Thyroid gland (tissue), 4 donors: ENCODE results near the gene LRBA. TPM values are rescaled to one million over a fixed set of nuclear protein-coding genes. Genes with fewer than 3 reads are reported as not detected.

Source experiments
- DNase-seq, 2 donors: peaks; one replicate each; pipeline ENCODE4 v3.0.0-alpha.2; 2019
- H3K27ac ChIP-seq, 3 donors: fragments of 200-600 bp; sonication (generic); 1 replicate in 2 of 3; 2 replicates in 1 of 3; pipeline ENCODE4 v1.5.1; 2016 to 2019; ENCODE audit warnings: mild to moderate bottlenecking in 1 of 3, moderate library complexity in 1 of 3
- H3K27me3 ChIP-seq: fragments of 200-600 bp; sonication (generic); one replicate; pipeline ENCODE4 v1.5.1; 2019
- H3K36me3 ChIP-seq, 2 donors: fragments of 200-600 bp; sonication (generic); one replicate each; pipeline ENCODE4 v1.5.1; 2016 to 2019
- H3K4me1 ChIP-seq, 2 donors: fragments of 200-600 bp; sonication (generic); one replicate each; pipeline ENCODE4 v1.5.1; 2017 to 2019
- H3K4me3 ChIP-seq, 3 donors: fragments of 200-600 bp; sonication (generic); replicated peaks in 1 of 3; 1 replicate in 2 of 3; 2 replicates in 1 of 3; pipeline ENCODE4 v1.5.1; 2016; ENCODE audit warnings: mild to moderate bottlenecking in 1 of 3
- H3K9me3 ChIP-seq: fragments of 200-600 bp; sonication (generic); one replicate; pipeline ENCODE4 v1.5.1; 2017
- POLR2A ChIP-seq, 2 donors: fragments of 450-650 bp; IDR thresholded peaks; one replicate each; pipeline ENCODE4 v1.6.1; 2017; ENCODE audit warnings: antibody characterized with exemption in 2 of 2, mild to moderate bottlenecking in 2 of 2, moderate library complexity in 1 of 2
- WGBS, 2 donors: methylation state at CpG; one replicate each; pipeline ENCODE4 v1.1.5; 2017; 5-methylcytosine and 5-hydroxymethylcytosine counted together
- intact Hi-C: fragments of 100-400 bp; cut with DNase I; formaldehyde crosslinking; loops from one replicate; pipeline ENCODE4 v1.15.1; 2023
- total RNA-seq, 4 donors: library from RNA; depleted of rRNA; stranded (reverse); fragments of >200 nt; gene quantifications; one replicate each; pipeline ENCODE4 v1.2.3, GENCODE V29; 2016
- TF ChIP-seq, protein P1 (sequence below), 6 experiments: fragments of 200-600 bp in 3 of 6; fragments of 450-650 bp in 3 of 6; sonication (generic) in 3 of 6; IDR thresholded peaks; one replicate each; pipeline ENCODE4 v1.5.1; 2016 to 2019; ENCODE audit warnings: antibody characterized with exemption in 6 of 6, mild to moderate bottlenecking in 2 of 6, inconsistent platforms in 1 of 6, moderate library complexity in 1 of 6

Gene LRBA
- total RNA-seq, 4 donors from 2014 or later = 98.9 to 127 (median 113) TPM

DNA sequence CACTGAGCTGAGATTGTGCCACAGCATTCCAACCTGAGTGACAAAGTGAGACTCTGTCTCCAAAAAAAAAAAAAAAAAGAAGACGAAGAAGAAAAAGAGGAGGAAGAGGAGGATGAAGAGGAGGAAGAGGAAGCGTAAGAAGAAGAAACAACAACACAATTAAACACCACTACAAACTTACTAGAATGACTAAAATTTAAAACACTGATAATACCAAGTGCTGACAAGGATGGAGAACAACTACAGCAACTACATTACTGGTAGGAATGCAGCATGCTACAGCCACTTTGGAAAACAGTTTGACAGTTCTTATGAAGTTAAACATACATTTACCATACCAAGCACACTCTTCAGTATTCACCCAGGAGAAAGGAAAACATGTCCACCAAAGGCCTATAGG, 24.1 kb downstream of the LRBA start:
- DNase-seq = no peak
- no peak for TF ChIP-seq POLR2A (IDR thresholded peaks at IDR 0.05)
- Histone ChIP-seq H3K9me3 (no peaks in the 10 kb centered on the region), H3K4me3 (no peak overlapping the region), H3K27me3 (no peaks in the 10 kb centered on the region), H3K4me1 (no peaks in the 10 kb centered on the region), H3K36me3 (no peaks in the 10 kb centered on the region), H3K27ac (no peak overlapping the region)
- intact Hi-C loops = no loop called here
- 92 to 95% methylated on average over 2 of the region's 2 CpGs for WGBS, 2 donors

DNA sequence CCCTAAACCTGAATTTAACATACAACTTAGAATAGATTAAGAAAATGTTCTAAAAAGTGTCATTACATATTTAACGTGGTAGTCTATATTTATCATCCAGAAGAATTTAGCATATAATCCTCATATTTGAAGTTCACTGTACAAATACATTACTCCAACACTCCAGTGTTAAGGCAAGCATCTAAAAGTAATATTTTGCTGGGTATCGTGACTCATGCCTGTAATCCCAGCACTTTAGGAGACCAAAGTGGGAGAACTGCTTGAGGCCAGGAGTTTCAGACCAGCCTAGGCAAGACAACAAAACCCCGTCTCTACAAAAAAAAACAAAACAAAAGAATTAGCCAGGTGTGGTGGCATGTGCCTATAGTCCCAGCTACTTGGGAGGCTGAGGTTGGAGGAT, 24.8 kb downstream of the LRBA start:
- DNase-seq = no peak
- H3K27ac ChIP-seq = no peak overlapping the region
- H3K4me3 ChIP-seq = no peak overlapping the region
- intact Hi-C loops = no loop called here
- no peaks in the 10 kb centered on the region for H3K27me3 ChIP-seq
- H3K9me3 ChIP-seq = no peaks in the 10 kb centered on the region
- H3K36me3 ChIP-seq = no peaks in the 10 kb centered on the region
- TF ChIP-seq, protein P1, sequence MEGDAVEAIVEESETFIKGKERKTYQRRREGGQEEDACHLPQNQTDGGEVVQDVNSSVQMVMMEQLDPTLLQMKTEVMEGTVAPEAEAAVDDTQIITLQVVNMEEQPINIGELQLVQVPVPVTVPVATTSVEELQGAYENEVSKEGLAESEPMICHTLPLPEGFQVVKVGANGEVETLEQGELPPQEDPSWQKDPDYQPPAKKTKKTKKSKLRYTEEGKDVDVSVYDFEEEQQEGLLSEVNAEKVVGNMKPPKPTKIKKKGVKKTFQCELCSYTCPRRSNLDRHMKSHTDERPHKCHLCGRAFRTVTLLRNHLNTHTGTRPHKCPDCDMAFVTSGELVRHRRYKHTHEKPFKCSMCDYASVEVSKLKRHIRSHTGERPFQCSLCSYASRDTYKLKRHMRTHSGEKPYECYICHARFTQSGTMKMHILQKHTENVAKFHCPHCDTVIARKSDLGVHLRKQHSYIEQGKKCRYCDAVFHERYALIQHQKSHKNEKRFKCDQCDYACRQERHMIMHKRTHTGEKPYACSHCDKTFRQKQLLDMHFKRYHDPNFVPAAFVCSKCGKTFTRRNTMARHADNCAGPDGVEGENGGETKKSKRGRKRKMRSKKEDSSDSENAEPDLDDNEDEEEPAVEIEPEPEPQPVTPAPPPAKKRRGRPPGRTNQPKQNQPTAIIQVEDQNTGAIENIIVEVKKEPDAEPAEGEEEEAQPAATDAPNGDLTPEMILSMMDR (IDR thresholded peaks at IDR 0.05) = no peak
- TF ChIP-seq POLR2A (IDR thresholded peaks at IDR 0.05) = no peak
- H3K4me1 ChIP-seq = no peaks in the 10 kb centered on the region
- 95 to 96% methylated on average over 3 of the region's 3 CpGs for WGBS, 2 donors

DNA sequence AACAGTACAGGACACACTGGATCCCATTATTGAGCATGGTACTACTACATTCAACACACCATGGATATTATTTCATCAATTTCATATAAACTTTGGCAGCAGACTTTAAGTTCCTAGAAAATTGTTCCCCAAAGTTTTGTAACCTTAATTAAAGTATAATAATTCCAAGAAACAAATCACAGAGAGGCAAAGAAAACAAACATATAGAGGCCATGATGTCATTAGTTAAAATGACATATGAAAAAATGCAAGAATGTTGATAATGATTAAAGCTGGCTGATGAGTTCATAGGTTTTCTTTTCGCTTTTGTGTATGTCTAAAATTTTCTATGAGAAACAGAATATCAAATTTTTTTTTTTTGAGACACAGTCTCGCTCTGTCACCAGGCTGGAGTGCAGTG, 26.8 kb downstream of the LRBA start:
- DNase-seq = no peak
- H3K36me3 ChIP-seq = no peaks in the 10 kb centered on the region
- no peak for TF ChIP-seq POLR2A (IDR thresholded peaks at IDR 0.05)
- TF ChIP-seq, protein P1 (IDR thresholded peaks at IDR 0.05) = no peak
- intact Hi-C loops = no loop called here
- 90 to 94% methylated on average over 2 of the region's 2 CpGs for WGBS, 2 donors
- no peaks in the 10 kb centered on the region for H3K27me3 ChIP-seq
- no peak overlapping the region for H3K4me3 ChIP-seq
- H3K9me3 ChIP-seq = no peaks in the 10 kb centered on the region
- no peak overlapping the region for H3K27ac ChIP-seq
- no peaks in the 10 kb centered on the region for H3K4me1 ChIP-seq

DNA sequence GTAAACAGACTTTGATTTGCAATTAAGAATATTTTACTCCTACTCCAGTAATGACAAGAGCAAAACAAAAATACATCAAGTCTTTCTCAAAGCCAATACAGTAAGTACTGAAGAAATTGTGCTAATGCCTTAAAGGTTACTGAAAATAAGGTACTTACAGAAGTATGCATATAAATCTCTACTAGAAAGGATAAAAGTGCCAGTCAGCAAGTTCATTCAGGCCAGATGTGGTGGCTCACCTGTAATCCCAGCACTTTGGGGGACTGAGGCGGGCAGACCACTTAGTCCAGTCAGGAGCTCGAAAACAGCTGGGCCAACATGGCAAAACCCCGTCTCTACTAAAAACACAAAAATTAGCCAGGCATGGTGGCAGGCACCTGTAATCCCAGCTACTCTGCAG, 27.9 kb downstream of the LRBA start:
- no peaks in the 10 kb centered on the region for H3K36me3 ChIP-seq
- no peaks in the 10 kb centered on the region for H3K27me3 ChIP-seq
- no peak for DNase-seq
- H3K4me1 ChIP-seq = no peaks in the 10 kb centered on the region
- 68 to 85% methylated on average over 3 of the region's 3 CpGs for WGBS, 2 donors
- no peaks in the 10 kb centered on the region for H3K9me3 ChIP-seq
- TF ChIP-seq POLR2A (IDR thresholded peaks at IDR 0.05) = no peak
- TF ChIP-seq, protein P1 (IDR thresholded peaks at IDR 0.05) = no peak
- no peak overlapping the region for H3K27ac ChIP-seq
- intact Hi-C loops = no loop called here
- H3K4me3 ChIP-seq = no peak overlapping the region

DNA sequence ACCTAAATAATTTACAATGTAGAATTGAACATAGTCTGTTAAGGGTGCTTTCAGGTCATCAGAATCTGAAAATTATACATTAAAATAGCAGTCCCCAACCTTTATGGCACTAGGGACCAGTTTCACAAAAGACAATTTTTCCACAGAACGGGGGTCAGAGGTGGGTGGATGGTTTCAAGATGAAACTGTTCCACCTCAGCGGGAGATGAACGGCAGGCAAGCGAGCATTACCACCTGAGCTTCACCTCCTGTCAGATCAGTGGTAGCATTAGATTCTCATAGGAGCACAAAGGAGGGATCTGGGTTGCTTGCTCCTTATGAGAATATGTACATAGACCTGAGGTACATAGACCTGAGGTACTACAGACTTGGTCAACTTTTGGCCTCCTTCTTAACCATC, 29.0 kb downstream of the LRBA start:
- no peaks in the 10 kb centered on the region for H3K4me1 ChIP-seq
- no peak overlapping the region for H3K4me3 ChIP-seq
- 81 to 83% methylated on average over 4 of the region's 4 CpGs for WGBS, 2 donors
- H3K27me3 ChIP-seq = no peaks in the 10 kb centered on the region
- H3K36me3 ChIP-seq = no peaks in the 10 kb centered on the region
- TF ChIP-seq, protein P1 (IDR thresholded peaks at IDR 0.05) = no peak
- TF ChIP-seq POLR2A (IDR thresholded peaks at IDR 0.05) = no peak
- intact Hi-C loops = no loop called here
- H3K27ac ChIP-seq = no peak overlapping the region
- DNase-seq = no peak
- no peaks in the 10 kb centered on the region for H3K9me3 ChIP-seq

DNA sequence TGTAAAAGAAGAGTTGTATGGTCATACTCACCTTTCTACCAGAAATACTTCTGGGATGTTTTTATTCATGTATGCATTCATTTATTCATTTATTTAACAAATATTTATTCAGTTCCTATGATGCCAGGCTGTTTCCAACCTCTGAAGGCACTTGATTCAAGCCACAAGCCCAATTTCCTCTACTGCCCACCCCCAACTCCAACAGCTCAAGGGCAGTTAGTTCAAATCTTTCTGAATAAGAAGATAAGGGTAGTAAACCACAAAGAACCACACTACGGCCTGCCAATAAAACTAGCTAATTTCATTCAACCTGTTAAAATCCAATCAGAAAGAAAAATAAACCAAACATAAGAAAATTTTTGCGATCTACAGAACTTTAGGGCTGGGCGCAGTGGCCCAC, 31.2 kb downstream of the LRBA start:
- intact Hi-C loops = no loop called here

More for the DNA sequence above, 31.2 kb downstream of the LRBA start:
- H3K4me3 ChIP-seq = no peak overlapping the region
- H3K9me3 ChIP-seq = no peaks in the 10 kb centered on the region
- TF ChIP-seq POLR2A (IDR thresholded peaks at IDR 0.05) = no peak
- TF ChIP-seq, protein P1 (IDR thresholded peaks at IDR 0.05) = no peak
- no peaks in the 10 kb centered on the region for H3K4me1 ChIP-seq
- H3K27me3 ChIP-seq = no peaks in the 10 kb centered on the region
- 97 to 99% methylated on average over 3 of the region's 3 CpGs for WGBS, 2 donors
- H3K27ac ChIP-seq = no peak overlapping the region
- H3K36me3 ChIP-seq = no peaks in the 10 kb centered on the region
- DNase-seq = no peak
